Measurements from ENCODE around the gene SLC7A8. TPM values are rescaled to one million over a fixed set of nuclear protein-coding genes. Genes with fewer than 3 reads are reported as not detected.

SLC7A8 gene
- polyA plus RNA-seq, 1 experiment, result 0.78 TPM

GRCh38 chr14:23095196-23096108, 88.0 kb downstream of the SLC7A8 start, which contains the start of gene C14orf119:
TSS of gene C14orf119 (plus strand) at chr14:23095505. CDS start at chr14:23097659, 2,154 bp downstream.
- Histone ChIP-seq H3K27me3 (ENCODE audit: control insufficient read depth, insufficient read depth, low read length) (no peaks in the 10 kb centered on the region), H3K27ac (ENCODE audit: low read depth, low read length) (peak within 1 kb of the TSS; percentile 99), H3K4me3 (ENCODE audit: low read depth, low read length) (peak within 1 kb of the TSS; percentile 95), H3K9me3 (ENCODE audit: control insufficient read depth, insufficient read depth, low read length) (no peaks in the 10 kb centered on the region)
- no peak for TF ChIP-seq CTCF (IDR thresholded peaks at IDR 0.05; ENCODE audit: low read depth, low read length)
- CTCF ChIA-PET, result interaction anchor here (0.6 to 5.3 kb wide), 20 partner anchors 10 to 538 kb away, joined by 3 to 74 read pairs (median 6); no protein-coding TSS in a partner anchor
- DNase-seq (ENCODE audit: low read depth, low spot score), result peak; percentile 99
- POLR2A ChIA-PET, result interaction anchor here (0.6 to 2.1 kb wide), 24 partner anchors 9 to 1019 kb away, joined by 3 to 31 read pairs (median 6); partner anchors contain the start of genes AJUBA, CDH24, CIROP and DCAF11

GRCh38 chr14:23094666-23095195, 88.7 kb downstream of the SLC7A8 start, which contains the start of gene ACIN1:
TSS of gene ACIN1 (minus strand) at chr14:23095136. CDS start at chr14:23095112, 24 bp downstream.
- CTCF ChIA-PET, result interaction anchor here (0.6 to 5.3 kb wide), 20 partner anchors 9 to 538 kb away, joined by 3 to 74 read pairs (median 6); no protein-coding TSS in a partner anchor
- no peak for TF ChIP-seq CTCF (IDR thresholded peaks at IDR 0.05; ENCODE audit: low read depth, low read length)
- no peaks in the 10 kb centered on the region for H3K9me3 ChIP-seq (ENCODE audit: control insufficient read depth, insufficient read depth, low read length)
- peak; percentile 71 for DNase-seq (ENCODE audit: low read depth, low spot score)
- H3K4me3 ChIP-seq (ENCODE audit: low read depth, low read length), result peak within 1 kb of the TSS; percentile 95
- POLR2A ChIA-PET, result interaction anchor here (0.5 to 2.1 kb wide), 24 partner anchors 10 to 1020 kb away, joined by 3 to 31 read pairs (median 6); partner anchors contain the start of genes AJUBA, CDH24, CIROP and DCAF11
- H3K27me3 ChIP-seq (ENCODE audit: control insufficient read depth, insufficient read depth, low read length), result no peaks in the 10 kb centered on the region
- H3K27ac ChIP-seq (ENCODE audit: low read depth, low read length), result peak within 1 kb of the TSS; percentile 99

DNA sequence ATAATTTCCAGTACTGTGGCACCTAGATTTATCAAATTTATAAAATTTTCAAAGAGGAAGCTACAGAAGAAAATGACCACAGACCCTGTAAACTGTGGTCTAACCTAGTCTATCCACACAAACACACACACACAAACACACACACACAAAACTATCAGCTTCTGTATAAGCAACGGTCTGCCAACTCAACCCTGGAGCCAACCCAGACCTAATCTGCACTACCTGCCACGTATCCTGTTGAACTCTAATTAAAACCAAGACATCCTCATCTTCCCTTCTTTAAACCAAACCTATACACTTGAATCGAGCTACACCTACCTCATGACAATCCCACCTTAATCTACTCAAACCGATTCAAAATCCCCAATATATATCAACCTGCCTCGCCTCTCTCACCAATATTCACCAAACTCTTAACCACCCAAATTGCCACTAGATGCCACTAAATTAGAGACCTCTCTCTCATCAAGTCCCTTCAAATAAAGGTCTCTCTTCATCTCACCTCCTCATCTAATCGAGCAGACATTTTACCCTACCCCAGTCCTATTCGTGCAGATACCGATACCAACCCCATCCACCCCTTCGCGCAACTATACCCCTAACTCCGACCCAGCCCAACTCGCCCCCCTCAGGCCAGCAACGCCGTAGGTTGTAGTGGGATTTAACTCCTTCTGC, 89.3 kb downstream of the SLC7A8 start:
- peak overlapping the region; percentile 95 for H3K4me3 ChIP-seq (ENCODE audit: low read depth, low read length)
- no peak for DNase-seq (ENCODE audit: low read depth, low spot score)
- POLR2A ChIA-PET, result interaction anchor here (0.5 to 2.1 kb wide), 17 partner anchors 12 to 227 kb away, joined by 3 to 31 read pairs (median 6); partner anchors contain the start of genes AJUBA, CDH24, PABPN1 and RBM23
- no peaks in the 10 kb centered on the region for H3K9me3 ChIP-seq (ENCODE audit: control insufficient read depth, insufficient read depth, low read length)
- TF ChIP-seq CTCF (IDR thresholded peaks at IDR 0.05; ENCODE audit: low read depth, low read length), result peak; percentile 38
- CTCF ChIA-PET, result interaction anchor here (0.6 to 5.3 kb wide), 19 partner anchors 8 to 537 kb away, joined by 3 to 74 read pairs (median 6); no protein-coding TSS in a partner anchor
- peak overlapping the region; percentile 96 for H3K27ac ChIP-seq (ENCODE audit: low read depth, low read length)
- no peaks in the 10 kb centered on the region for H3K27me3 ChIP-seq (ENCODE audit: control insufficient read depth, insufficient read depth, low read length)

DNA sequence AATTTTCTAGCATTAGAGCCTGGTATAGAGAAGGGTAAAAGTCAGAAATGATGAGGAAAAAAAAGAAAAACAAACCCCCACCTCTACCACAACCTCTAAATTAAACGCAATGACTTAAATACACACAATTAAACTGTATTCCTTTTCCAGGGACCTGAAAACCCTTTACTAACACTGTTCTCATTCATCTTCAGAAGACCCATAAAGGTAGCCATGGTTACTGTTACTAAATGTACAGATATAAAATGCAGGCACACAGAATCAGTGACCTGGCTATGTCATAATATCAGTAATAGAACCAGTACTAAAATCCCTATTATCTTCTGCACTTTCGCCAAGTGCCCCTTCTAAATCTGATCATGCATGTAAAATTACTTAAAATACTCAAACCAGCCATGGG, 89.9 kb downstream of the SLC7A8 start:
- Histone ChIP-seq H3K4me3 (ENCODE audit: low read depth, low read length) (peak overlapping the region; percentile 95), H3K27me3 (ENCODE audit: control insufficient read depth, insufficient read depth, low read length) (no peaks in the 10 kb centered on the region), H3K9me3 (ENCODE audit: control insufficient read depth, insufficient read depth, low read length) (no peaks in the 10 kb centered on the region), H3K27ac (ENCODE audit: low read depth, low read length) (no peak overlapping the region)
- TF ChIP-seq CTCF (IDR thresholded peaks at IDR 0.05; ENCODE audit: low read depth, low read length), result no peak
- CTCF ChIA-PET, result interaction anchor here (1.6 to 5.3 kb wide), 6 partner anchors 12 to 537 kb away, joined by 7 to 74 read pairs (median 20); no protein-coding TSS in a partner anchor
- POLR2A ChIA-PET, result no interaction called here
- no peak for DNase-seq (ENCODE audit: low read depth, low spot score)

Data from AG04450 (cell line).